Lower leg skin (tissue), 4 donors: Measurements from ENCODE around the gene PPIA. TPM values are rescaled to one million over a fixed set of nuclear protein-coding genes. Genes with fewer than 3 reads are reported as not detected.

ENCODE experiments used
- DNase-seq, 2 donors: peaks; one replicate each; pipeline ENCODE4 v3.0.0-alpha.2; 2019; ENCODE audit warnings: low spot score in 2 of 2
- H3K4me3 ChIP-seq: fragments of 200-600 bp; sonication (generic); 2 replicates; pipeline ENCODE4 v1.5.1; 2017; ENCODE audit warnings: mild to moderate bottlenecking, low read depth; ENCODE audit not compliant: poor library complexity, severe bottlenecking
- CTCF ChIP-seq, 3 donors: fragments of 450-650 bp; IDR thresholded peaks; one replicate each; pipeline ENCODE4 v1.5.1; 2016; ENCODE audit warnings: antibody characterized with exemption in 3 of 3, mild to moderate bottlenecking in 3 of 3, moderate library complexity in 2 of 3
- POLR2A ChIP-seq, 2 donors: fragments of 450-650 bp; IDR thresholded peaks; one replicate each; pipeline ENCODE4 v1.6.1; 2016 to 2017; ENCODE audit warnings: antibody characterized with exemption in 2 of 2, mild to moderate bottlenecking in 1 of 2, moderate library complexity in 1 of 2
- WGBS, 2 donors: methylation state at CpG; one replicate each; pipeline ENCODE4 v1.1.5; 2018; 5-methylcytosine and 5-hydroxymethylcytosine counted together
- intact Hi-C: fragments of 100-400 bp; cut with DNase I; formaldehyde crosslinking; loops from one replicate; pipeline ENCODE4 v1.15.0; 2023; ENCODE audit warnings: low total_unique reads
- total RNA-seq, 4 donors: library from RNA; depleted of rRNA; stranded (reverse); fragments of >200 nt; gene quantifications; one replicate each; pipeline ENCODE4 v1.1.0, GENCODE V29; 2016

Gene PPIA
- total RNA-seq, 4 donors from 2014 or later = 1,809 to 2,568 (median 2,150) TPM

DNA sequence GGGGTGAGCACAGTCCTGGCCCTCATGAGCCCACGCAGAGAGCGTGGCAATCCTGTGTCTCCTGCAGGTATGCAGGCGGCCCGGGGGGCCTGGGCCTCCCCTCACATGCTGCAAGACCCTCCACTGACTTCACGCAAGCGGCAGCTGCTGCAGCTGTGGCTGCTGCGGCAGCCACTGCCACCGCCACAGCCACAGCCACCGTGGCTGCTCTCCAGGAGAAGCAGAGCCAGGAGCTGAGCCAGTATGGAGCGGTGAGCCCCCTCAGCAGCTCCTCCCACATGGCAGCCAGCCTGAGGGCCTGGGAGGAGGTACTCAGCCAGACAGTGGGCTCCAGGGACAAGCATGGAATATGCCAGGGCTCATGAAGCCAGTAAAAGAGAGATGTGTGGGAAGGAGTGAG, 39.2 kb upstream of the PPIA start:
- no peak for DNase-seq
- TF ChIP-seq POLR2A (IDR thresholded peaks at IDR 0.05) (no peak), CTCF (IDR thresholded peaks at IDR 0.05) (no peak)
- 67% methylated on average over 1 to 8 of the region's 10 CpGs for WGBS, 2 donors
- no peak overlapping the region for H3K4me3 ChIP-seq
- intact Hi-C loops = no loop called here

DNA sequence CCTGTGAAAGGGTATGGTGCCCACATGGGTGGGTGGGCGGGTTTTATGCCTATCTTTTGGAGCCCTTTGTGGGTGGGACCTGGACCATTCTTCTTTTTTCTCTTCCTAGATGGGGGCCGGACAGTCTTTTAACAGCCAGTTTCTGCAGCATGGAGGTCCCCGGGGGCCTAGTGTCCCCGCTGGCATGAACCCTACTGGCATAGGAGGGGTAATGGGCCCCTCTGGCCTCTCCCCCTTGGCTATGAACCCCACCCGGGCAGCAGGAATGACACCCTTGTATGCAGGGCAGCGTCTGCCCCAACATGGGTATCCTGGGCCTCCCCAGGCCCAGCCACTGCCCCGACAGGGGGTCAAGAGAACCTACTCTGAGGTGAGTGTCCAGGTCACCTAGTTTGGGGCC, 38.7 kb upstream of the PPIA start:
- DNase-seq = no peak
- no peak overlapping the region for H3K4me3 ChIP-seq
- TF ChIP-seq POLR2A (IDR thresholded peaks at IDR 0.05) (no peak), CTCF (IDR thresholded peaks at IDR 0.05) (no peak)
- intact Hi-C loops = no loop called here
- 88 to 91% methylated on average over 7 of the region's 7 CpGs for WGBS, 2 donors

DNA sequence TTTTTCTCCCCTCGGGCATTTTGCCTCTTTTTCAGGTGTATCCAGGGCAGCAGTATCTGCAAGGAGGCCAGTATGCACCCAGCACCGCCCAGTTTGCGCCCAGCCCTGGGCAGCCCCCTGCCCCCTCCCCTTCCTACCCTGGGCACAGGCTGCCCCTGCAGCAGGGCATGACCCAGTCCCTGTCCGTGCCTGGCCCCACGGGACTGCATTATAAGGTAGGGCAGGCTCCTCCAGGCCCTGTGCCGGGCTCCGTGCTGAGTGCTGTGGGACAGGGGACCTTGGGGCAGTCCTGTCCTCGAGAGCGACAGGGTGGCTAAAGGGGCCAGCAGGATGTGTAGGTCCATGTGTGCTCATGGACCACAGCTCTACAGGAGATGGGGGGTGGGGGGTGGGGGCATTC, 37.2 kb upstream of the PPIA start:
- no peak for DNase-seq
- TF ChIP-seq CTCF (IDR thresholded peaks at IDR 0.05) (no peak), POLR2A (IDR thresholded peaks at IDR 0.05) (no peak)
- no peak overlapping the region for H3K4me3 ChIP-seq
- WGBS, 2 donors = 87 to 94% methylated on average over 8 to 9 of the region's 9 CpGs
- intact Hi-C loops = no loop called here

DNA sequence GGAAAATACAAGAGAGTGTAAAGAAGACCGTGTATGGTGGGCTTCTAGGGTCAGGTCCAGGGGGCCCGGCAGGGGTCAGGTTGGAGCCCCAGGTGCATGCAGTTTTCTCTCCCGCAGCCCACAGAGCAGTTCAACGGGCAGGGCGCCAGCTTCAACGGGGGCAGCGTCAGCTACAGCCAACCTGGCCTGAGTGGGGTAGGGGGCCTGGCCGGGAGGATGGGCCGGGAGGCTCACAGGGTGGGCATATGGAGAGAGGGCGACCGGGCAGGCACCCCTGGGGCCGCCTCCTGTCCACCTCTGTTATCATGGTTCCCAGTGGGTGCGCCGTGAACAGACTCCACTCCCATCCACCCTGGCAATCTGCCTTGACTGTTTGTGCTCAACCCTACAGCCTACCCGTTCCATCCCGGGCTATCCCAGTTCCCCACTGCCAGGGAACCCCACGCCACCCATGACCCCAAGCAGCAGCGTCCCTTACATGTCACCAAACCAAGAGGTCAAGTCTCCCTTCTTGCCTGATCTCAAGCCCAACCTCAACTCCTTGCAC, 36.4 kb upstream of the PPIA start:
- 85 to 88% methylated on average over 11 to 18 of the region's 18 CpGs for WGBS, 2 donors
- intact Hi-C loops = no loop called here
- DNase-seq = no peak
- TF ChIP-seq CTCF (IDR thresholded peaks at IDR 0.05) (no peak), POLR2A (IDR thresholded peaks at IDR 0.05) (no peak)
- no peak overlapping the region for H3K4me3 ChIP-seq

GRCh38 chr7:44761207-44762161, 35.0 kb upstream of the PPIA start:
- no peak overlapping the region for H3K4me3 ChIP-seq
- DNase-seq = no peak
- TF ChIP-seq POLR2A (IDR thresholded peaks at IDR 0.05) = no peak
- no peak for TF ChIP-seq CTCF (IDR thresholded peaks at IDR 0.05)
- intact Hi-C loops = no loop called here
- WGBS, 2 donors = 63 to 70% methylated on average over 31 to 48 of the region's 48 CpGs
